ENCODE data around the gene GIGYF2.
A peak's percentile ranks its signal among the peaks of the same experiment; 100 is the strongest.
"Not testable (repeated sequence)": the region's sequence is repeated elsewhere in the genome, so short reads cannot be mapped to it uniquely, and the experiment has no call there.

The GIGYF2 gene

DNA sequence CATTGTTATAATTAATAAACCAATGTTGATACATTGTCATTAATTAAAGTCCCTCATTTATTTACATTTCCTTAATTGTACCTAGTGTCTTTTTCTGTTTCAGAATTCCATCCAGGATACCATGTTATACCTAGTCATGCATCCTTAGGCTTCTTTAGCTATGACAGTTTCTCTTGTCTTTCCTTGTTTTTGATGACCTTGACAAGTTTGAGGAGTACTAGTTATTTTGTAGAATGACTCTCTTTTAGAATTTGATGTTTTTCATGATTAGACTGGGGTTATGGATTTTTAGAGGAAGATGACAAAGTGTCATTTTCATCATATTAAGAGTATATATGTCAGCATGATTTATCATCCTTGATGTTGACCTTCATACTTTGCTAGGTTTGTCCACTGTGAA lies 16.4 kb downstream of the GIGYF2 start (continued):
- TF ChIP-seq, protein P1, sequence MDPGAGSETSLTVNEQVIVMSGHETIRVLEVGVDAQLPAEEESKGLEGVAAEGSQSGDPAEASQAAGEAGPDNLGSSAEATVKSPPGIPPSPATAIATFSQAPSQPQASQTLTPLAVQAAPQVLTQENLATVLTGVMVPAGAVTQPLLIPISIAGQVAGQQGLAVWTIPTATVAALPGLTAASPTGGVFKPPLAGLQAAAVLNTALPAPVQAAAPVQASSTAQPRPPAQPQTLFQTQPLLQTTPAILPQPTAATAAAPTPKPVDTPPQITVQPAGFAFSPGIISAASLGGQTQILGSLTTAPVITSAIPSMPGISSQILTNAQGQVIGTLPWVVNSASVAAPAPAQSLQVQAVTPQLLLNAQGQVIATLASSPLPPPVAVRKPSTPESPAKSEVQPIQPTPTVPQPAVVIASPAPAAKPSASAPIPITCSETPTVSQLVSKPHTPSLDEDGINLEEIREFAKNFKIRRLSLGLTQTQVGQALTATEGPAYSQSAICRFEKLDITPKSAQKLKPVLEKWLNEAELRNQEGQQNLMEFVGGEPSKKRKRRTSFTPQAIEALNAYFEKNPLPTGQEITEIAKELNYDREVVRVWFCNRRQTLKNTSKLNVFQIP (CRISPR knock-in tag; IDR thresholded peaks at IDR 0.05; ENCODE audit: borderline replicate concordance, low read depth), result no peak
- TF ChIP-seq ZNF565 (CRISPR knock-in tag; conservative IDR thresholded peaks at IDR 0.05; ENCODE audit: low read depth) (no peak), OSR1 (CRISPR knock-in tag; IDR thresholded peaks at IDR 0.05) (no peak), PPARA (CRISPR knock-in tag; IDR thresholded peaks at IDR 0.05; ENCODE audit: borderline replicate concordance) (no peak), ARNTL (CRISPR knock-in tag; IDR thresholded peaks at IDR 0.05; ENCODE audit: borderline replicate concordance, low read depth) (no peak), ZNF70 (CRISPR knock-in tag; IDR thresholded peaks at IDR 0.05) (no peak), ZNF8 (CRISPR knock-in tag; IDR thresholded peaks at IDR 0.05) (no peak), ZFP30 (CRISPR knock-in tag; IDR thresholded peaks at IDR 0.05) (no peak), ISL1 (CRISPR knock-in tag; IDR thresholded peaks at IDR 0.05) (no peak)

DNA sequence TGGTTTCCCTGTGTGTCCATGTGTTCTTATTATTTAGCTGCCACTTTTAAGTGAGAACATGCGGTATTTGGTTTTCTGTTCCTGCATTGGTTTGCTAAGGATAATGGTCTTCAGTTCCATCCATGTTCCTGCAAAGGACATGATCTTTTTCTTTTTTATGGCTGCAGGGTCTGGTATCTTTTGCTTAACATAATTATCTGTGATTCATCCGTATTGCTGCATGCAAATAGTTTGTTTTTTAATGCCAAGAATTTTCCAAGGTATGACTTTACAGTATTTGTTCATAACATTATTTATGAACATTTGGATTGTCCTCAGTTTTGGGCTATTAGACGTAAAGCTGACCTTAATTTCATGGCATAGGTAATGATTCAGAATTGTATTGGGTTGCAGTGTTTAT lies 17.8 kb downstream of the GIGYF2 start:
- no peak for TF ChIP-seq OSR1 (CRISPR knock-in tag; IDR thresholded peaks at IDR 0.05)
- TF ChIP-seq ZFP30 (CRISPR knock-in tag; IDR thresholded peaks at IDR 0.05), result no peak
- TF ChIP-seq ZNF565 (CRISPR knock-in tag; conservative IDR thresholded peaks at IDR 0.05; ENCODE audit: low read depth), result no peak
- 0 out of 2 replicates have a peak, but pooled peaks have one; percentile 11 for TF ChIP-seq ISL1 (CRISPR knock-in tag; IDR thresholded peaks at IDR 0.05)
- peak; percentile 55 for ATAC-seq

DNA sequence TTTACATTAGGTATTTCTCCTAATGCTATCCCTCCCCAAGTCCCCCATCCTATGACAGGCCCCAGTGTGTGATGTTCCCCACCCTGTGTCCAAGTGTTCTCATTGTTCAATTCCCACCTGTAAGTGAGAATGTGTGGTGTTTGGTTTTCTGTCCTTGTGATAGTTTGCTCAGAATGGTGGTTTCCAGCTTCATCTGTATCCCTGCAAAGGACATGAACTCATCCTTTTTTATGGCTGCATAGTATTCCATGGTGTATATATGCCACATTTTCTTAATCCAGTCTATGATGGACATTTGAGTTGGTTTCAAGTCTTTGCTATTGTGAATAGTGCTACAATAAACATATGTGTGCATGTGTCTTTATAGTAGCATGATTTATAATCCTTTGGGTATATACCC lies 22.9 kb downstream of the GIGYF2 start:
- not testable (repeated sequence) for ATAC-seq

DNA sequence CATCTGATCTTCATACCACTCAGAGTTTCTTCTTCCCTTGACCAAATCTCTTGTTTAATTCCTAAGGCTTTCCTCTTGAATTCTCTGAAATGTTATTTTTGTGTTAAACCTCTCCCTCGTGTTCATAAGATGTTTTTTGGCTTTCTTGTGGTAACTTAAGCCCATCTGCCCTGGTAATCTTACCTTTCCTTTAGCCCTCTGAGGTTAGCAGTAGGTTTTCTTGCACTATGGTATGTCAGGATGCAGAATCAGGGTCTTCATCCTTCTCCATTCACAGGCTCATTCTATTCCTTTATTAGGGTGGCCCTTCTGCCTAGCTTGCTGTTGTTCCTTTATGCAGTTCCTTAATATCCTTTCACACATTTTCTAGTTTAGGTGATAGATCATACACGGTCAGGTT lies 24.1 kb downstream of the GIGYF2 start:
- no peak for ATAC-seq

DNA sequence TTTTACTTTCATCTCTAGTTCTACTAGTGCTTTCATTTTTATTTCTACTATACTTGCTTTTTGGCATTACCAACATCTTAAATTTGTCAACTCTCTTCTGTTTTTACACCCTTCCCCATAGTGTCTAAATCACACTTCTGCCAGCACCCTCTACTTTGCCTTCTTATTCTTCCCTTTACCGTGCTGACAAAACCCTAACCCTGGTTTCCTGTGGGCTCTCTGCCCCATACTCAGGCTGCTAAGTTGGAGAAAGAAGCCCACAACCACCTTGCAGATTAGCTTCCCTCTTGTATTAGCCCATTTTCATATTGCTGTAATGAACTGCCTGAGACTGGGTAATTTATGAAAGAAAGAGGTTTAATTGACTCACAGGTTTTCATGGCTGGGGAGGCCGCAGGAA lies 24.8 kb downstream of the GIGYF2 start:
- no peak for ATAC-seq
- TF ChIP-seq ZNF70 (CRISPR knock-in tag; IDR thresholded peaks at IDR 0.05) (no peak), ARNTL (CRISPR knock-in tag; IDR thresholded peaks at IDR 0.05; ENCODE audit: borderline replicate concordance, low read depth) (no peak), OSR1 (CRISPR knock-in tag; IDR thresholded peaks at IDR 0.05) (no peak), RARB (CRISPR knock-in tag; IDR thresholded peaks at IDR 0.05) (no peak), PPARA (CRISPR knock-in tag; IDR thresholded peaks at IDR 0.05; ENCODE audit: borderline replicate concordance) (no peak), BACH2 (CRISPR knock-in tag; IDR thresholded peaks at IDR 0.05; ENCODE audit: borderline replicate concordance) (no peak), TOX (CRISPR knock-in tag; IDR thresholded peaks at IDR 0.05; ENCODE audit: borderline replicate concordance) (no peak)
- TF ChIP-seq, protein P2, sequence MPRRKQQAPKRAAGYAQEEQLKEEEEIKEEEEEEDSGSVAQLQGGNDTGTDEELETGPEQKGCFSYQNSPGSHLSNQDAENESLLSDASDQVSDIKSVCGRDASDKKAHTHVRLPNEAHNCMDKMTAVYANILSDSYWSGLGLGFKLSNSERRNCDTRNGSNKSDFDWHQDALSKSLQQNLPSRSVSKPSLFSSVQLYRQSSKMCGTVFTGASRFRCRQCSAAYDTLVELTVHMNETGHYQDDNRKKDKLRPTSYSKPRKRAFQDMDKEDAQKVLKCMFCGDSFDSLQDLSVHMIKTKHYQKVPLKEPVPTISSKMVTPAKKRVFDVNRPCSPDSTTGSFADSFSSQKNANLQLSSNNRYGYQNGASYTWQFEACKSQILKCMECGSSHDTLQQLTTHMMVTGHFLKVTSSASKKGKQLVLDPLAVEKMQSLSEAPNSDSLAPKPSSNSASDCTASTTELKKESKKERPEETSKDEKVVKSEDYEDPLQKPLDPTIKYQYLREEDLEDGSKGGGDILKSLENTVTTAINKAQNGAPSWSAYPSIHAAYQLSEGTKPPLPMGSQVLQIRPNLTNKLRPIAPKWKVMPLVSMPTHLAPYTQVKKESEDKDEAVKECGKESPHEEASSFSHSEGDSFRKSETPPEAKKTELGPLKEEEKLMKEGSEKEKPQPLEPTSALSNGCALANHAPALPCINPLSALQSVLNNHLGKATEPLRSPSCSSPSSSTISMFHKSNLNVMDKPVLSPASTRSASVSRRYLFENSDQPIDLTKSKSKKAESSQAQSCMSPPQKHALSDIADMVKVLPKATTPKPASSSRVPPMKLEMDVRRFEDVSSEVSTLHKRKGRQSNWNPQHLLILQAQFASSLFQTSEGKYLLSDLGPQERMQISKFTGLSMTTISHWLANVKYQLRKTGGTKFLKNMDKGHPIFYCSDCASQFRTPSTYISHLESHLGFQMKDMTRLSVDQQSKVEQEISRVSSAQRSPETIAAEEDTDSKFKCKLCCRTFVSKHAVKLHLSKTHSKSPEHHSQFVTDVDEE (CRISPR knock-in tag; IDR thresholded peaks at IDR 0.05), result no peak
- TF ChIP-seq, protein P3, sequence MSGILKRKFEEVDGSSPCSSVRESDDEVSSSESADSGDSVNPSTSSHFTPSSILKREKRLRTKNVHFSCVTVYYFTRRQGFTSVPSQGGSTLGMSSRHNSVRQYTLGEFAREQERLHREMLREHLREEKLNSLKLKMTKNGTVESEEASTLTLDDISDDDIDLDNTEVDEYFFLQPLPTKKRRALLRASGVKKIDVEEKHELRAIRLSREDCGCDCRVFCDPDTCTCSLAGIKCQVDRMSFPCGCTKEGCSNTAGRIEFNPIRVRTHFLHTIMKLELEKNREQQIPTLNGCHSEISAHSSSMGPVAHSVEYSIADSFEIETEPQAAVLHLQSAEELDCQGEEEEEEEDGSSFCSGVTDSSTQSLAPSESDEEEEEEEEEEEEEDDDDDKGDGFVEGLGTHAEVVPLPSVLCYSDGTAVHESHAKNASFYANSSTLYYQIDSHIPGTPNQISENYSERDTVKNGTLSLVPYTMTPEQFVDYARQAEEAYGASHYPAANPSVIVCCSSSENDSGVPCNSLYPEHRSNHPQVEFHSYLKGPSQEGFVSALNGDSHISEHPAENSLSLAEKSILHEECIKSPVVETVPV (CRISPR knock-in tag; IDR thresholded peaks at IDR 0.05), result no peak

More for the DNA sequence above, 24.1 kb downstream of the GIGYF2 start:
- no peak for TF ChIP-seq RARB (CRISPR knock-in tag; IDR thresholded peaks at IDR 0.05)
- no peak for TF ChIP-seq TOX (CRISPR knock-in tag; IDR thresholded peaks at IDR 0.05; ENCODE audit: borderline replicate concordance)
- no peak for TF ChIP-seq CSDC2 (CRISPR knock-in tag; IDR thresholded peaks at IDR 0.05)
- no peak for TF ChIP-seq OSR1 (CRISPR knock-in tag; IDR thresholded peaks at IDR 0.05)
- TF ChIP-seq, protein P3 (CRISPR knock-in tag; IDR thresholded peaks at IDR 0.05), result no peak
- TF ChIP-seq, protein P4, sequence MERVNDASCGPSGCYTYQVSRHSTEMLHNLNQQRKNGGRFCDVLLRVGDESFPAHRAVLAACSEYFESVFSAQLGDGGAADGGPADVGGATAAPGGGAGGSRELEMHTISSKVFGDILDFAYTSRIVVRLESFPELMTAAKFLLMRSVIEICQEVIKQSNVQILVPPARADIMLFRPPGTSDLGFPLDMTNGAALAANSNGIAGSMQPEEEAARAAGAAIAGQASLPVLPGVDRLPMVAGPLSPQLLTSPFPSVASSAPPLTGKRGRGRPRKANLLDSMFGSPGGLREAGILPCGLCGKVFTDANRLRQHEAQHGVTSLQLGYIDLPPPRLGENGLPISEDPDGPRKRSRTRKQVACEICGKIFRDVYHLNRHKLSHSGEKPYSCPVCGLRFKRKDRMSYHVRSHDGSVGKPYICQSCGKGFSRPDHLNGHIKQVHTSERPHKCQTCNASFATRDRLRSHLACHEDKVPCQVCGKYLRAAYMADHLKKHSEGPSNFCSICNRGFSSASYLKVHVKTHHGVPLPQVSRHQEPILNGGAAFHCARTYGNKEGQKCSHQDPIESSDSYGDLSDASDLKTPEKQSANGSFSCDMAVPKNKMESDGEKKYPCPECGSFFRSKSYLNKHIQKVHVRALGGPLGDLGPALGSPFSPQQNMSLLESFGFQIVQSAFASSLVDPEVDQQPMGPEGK (CRISPR knock-in tag; IDR thresholded peaks at IDR 0.05; ENCODE audit: borderline replicate concordance), result no peak
- TF ChIP-seq ZFP30 (CRISPR knock-in tag; IDR thresholded peaks at IDR 0.05), result no peak
- TF ChIP-seq, protein P2 (CRISPR knock-in tag; IDR thresholded peaks at IDR 0.05), result no peak
- TF ChIP-seq ISL1 (CRISPR knock-in tag; IDR thresholded peaks at IDR 0.05), result no peak

All from SK-N-SH treated with all-trans-retinoic acid at 6 μM for 48 hours (cell line).